KG1 (cell line): ENCODE measurements around the gene OR1Q1.
"Not testable (repeated sequence)": the region's sequence is repeated elsewhere in the genome, so short reads cannot be mapped to it uniquely, and the experiment has no call there.

Experiments used
- DNase-seq: peaks from one replicate; lab custom pipeline; 2025; lab: John Stamatoyannopoulos, UW

The OR1Q1 gene

GRCh38 chr9:122614362-122614761 is at the start of gene OR1Q1:
OR1Q1 (plus strand) TSS chr9:122614738; CDS start chr9:122614738, 0 bp downstream.
- no peak for DNase-seq

- DNase-seq: no peak
Observed at GRCh38 chr9:122567901-122568300, 46.6 kb upstream of the OR1Q1 start.

GRCh38 chr9:122572456-122572855 is 42.1 kb upstream of the OR1Q1 start:
- DNase-seq: no peak

- DNase-seq: no peak
Observed at GRCh38 chr9:122579874-122580273, 34.7 kb upstream of the OR1Q1 start.

GRCh38 chr9:122580360-122580759 is 34.2 kb upstream of the OR1Q1 start:
- DNase-seq: no peak

- not testable (repeated sequence) for DNase-seq
Observed at GRCh38 chr9:122583284-122583683, 31.3 kb upstream of the OR1Q1 start, which contains the start of gene OR1L8. OR1L8 (minus strand) TSS chr9:122583384; CDS start chr9:122568477, 14,907 bp downstream.

GRCh38 chr9:122605691-122606090 is 8.8 kb upstream of the OR1Q1 start:
- DNase-seq: no peak

GRCh38 chr9:122606587-122606986 is 8.0 kb upstream of the OR1Q1 start:
- DNase-seq: no peak

- DNase-seq: no peak
Observed at GRCh38 chr9:122609804-122610203, 4.7 kb upstream of the OR1Q1 start.

- no peak for DNase-seq
Observed at GRCh38 chr9:122619996-122620395, 5.5 kb downstream of the OR1Q1 start.

- no peak for DNase-seq
Observed at GRCh38 chr9:122642226-122642625, 27.7 kb downstream of the OR1Q1 start.

- DNase-seq: no peak
Observed at GRCh38 chr9:122656378-122656777, 41.8 kb downstream of the OR1Q1 start.

GRCh38 chr9:122657527-122657926 is 43.0 kb downstream of the OR1Q1 start, which contains the start of gene OR1B1:
OR1B1 (minus strand) TSS chr9:122657627.
- DNase-seq: no peak

GRCh38 chr9:122661416-122661815 is 46.9 kb downstream of the OR1Q1 start, which contains the start of gene OR1L1:
OR1L1 (plus strand) TSS chr9:122661716; CDS start chr9:122661716, 0 bp downstream.
- no peak for DNase-seq
